ENCODE results near the gene DUS1L.

DNA sequence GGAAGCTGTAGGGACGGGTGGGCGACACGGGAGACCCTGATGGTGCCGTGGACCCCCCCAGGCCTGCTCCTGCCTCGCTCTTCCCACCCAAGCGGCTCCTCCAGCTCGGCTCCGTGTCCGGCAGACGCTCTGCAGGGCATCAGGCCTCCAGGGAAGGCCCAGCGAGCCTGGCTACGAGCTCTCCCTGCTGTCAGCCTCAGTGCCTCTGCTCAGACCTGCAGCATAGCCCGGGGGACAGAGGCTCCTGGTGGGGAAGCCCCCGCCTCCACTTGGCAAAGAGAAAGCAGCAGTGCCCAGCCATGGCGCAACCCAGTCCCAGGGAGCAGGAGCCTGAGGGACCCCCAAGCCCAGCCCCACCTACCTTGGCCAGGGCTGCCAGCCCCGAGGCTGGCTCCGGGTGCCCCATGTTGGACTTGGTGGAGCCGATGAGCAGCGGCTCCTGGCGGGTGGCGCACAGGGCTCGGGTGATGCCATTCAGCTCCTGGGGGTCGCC, 26.5 kb upstream of the DUS1L start:
- TF ChIP-seq, protein P1, sequence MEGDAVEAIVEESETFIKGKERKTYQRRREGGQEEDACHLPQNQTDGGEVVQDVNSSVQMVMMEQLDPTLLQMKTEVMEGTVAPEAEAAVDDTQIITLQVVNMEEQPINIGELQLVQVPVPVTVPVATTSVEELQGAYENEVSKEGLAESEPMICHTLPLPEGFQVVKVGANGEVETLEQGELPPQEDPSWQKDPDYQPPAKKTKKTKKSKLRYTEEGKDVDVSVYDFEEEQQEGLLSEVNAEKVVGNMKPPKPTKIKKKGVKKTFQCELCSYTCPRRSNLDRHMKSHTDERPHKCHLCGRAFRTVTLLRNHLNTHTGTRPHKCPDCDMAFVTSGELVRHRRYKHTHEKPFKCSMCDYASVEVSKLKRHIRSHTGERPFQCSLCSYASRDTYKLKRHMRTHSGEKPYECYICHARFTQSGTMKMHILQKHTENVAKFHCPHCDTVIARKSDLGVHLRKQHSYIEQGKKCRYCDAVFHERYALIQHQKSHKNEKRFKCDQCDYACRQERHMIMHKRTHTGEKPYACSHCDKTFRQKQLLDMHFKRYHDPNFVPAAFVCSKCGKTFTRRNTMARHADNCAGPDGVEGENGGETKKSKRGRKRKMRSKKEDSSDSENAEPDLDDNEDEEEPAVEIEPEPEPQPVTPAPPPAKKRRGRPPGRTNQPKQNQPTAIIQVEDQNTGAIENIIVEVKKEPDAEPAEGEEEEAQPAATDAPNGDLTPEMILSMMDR (IDR thresholded peaks at IDR 0.05; ENCODE audit: borderline replicate concordance, extremely low read depth, low read length, poor library complexity, severe bottlenecking) = no peak
- TF ChIP-seq EZH2 (IDR thresholded peaks at IDR 0.05; ENCODE audit: borderline replicate concordance, low read depth, low read length, severe bottlenecking) = no peak

Measured in DND-41 (cell line).